HepG2 (cell line): ENCODE results near the gene WNT4. TPM values are rescaled to one million over a fixed set of nuclear protein-coding genes. Genes with fewer than 3 reads are reported as not detected.
A peak's percentile ranks its signal among the peaks of the same experiment; 100 is the strongest.

ENCODE experiments used
- CTCF ChIP-seq: sonication (generic); formaldehyde crosslinking; IDR thresholded peaks from 2 replicates; pipeline ENCODE4 v1.5.0; 2020; ENCODE audit warnings: mild to moderate bottlenecking, missing genetic modification reagents, moderate library complexity
- FOXA3 ChIP-seq: IDR thresholded peaks from 2 replicates; pipeline ENCODE4 v1.6.1; 2016; ENCODE audit warnings: missing genetic modification reagents, missing compliant biosample characterization
- GABPB1 ChIP-seq: IDR thresholded peaks from 2 replicates; pipeline ENCODE4 v1.6.1; 2016; ENCODE audit warnings: mild to moderate bottlenecking, missing genetic modification reagents, moderate library complexity, missing compliant biosample characterization
- KDM2A ChIP-seq: sonication (generic); formaldehyde crosslinking; IDR thresholded peaks from 2 replicates; pipeline ENCODE4 v1.4.0; 2020; ENCODE audit warnings: low read depth, missing genetic modification reagents, borderline replicate concordance
- LRRFIP1 ChIP-seq: sonication (generic); formaldehyde crosslinking; conservative IDR thresholded peaks from 2 replicates; pipeline ENCODE4 v1.4.0; 2020; ENCODE audit warnings: missing genetic modification reagents
- MAZ ChIP-seq, 2 experiments: sonication (generic) in 1 of 2; formaldehyde crosslinking in 1 of 2; IDR thresholded peaks; 2 replicates each; pipeline versions ENCODE4 v1.5.0 to v1.6.1; 2012 to 2020; ENCODE audit warnings: low read depth in 2 of 2, mild to moderate bottlenecking in 2 of 2, borderline replicate concordance in 1 of 2, improper control_type of control experiment in 1 of 2, low read length in 1 of 2, missing genetic modification reagents in 1 of 2, moderate library complexity in 1 of 2
- MEIS2 ChIP-seq: sonication (generic); formaldehyde crosslinking; IDR thresholded peaks from 2 replicates; pipeline ENCODE4 v1.9.0; 2021; ENCODE audit warnings: mild to moderate bottlenecking, missing genetic modification reagents
- NFKBIZ ChIP-seq: IDR thresholded peaks from 2 replicates; pipeline ENCODE4 v1.6.1; 2018; ENCODE audit warnings: missing genetic modification reagents, missing compliant biosample characterization
- PATZ1 ChIP-seq: sonication (generic); formaldehyde crosslinking; IDR thresholded peaks from 2 replicates; pipeline ENCODE4 v1.4.0; 2020; ENCODE audit warnings: missing genetic modification reagents
- REPIN1 ChIP-seq: sonication (generic); formaldehyde crosslinking; IDR thresholded peaks from 2 replicates; pipeline ENCODE4 v1.8.0; 2022; ENCODE audit warnings: missing genetic modification reagents, low read depth, mild to moderate bottlenecking, borderline replicate concordance
- SMAD3 ChIP-seq: sonication (generic); formaldehyde crosslinking; IDR thresholded peaks from 2 replicates; pipeline ENCODE4 v1.4.0; 2020; ENCODE audit warnings: missing genetic modification reagents
- SNAPC5 ChIP-seq: sonication (generic); formaldehyde crosslinking; IDR thresholded peaks from 2 replicates; pipeline ENCODE4 v1.8.1; 2023; ENCODE audit warnings: mild to moderate bottlenecking, missing genetic modification reagents, borderline replicate concordance
- ZBTB7B ChIP-seq: sonication (generic); formaldehyde crosslinking; IDR thresholded peaks from 2 replicates; pipeline ENCODE4 v1.4.0; 2020; ENCODE audit warnings: missing genetic modification reagents
- ZFP91 ChIP-seq: sonication (generic); formaldehyde crosslinking; IDR thresholded peaks from 2 replicates; pipeline ENCODE4 v1.9.0; 2022; ENCODE audit warnings: missing genetic modification reagents, mild to moderate bottlenecking, borderline replicate concordance
- ZNF564 ChIP-seq: sonication (generic); formaldehyde crosslinking; IDR thresholded peaks from 2 replicates; pipeline ENCODE4 v1.8.1; 2023; ENCODE audit warnings: mild to moderate bottlenecking, missing genetic modification reagents
- ZNF616 ChIP-seq: sonication (generic); formaldehyde crosslinking; IDR thresholded peaks from 2 replicates; pipeline ENCODE4 v1.5.0; 2020; ENCODE audit warnings: low read depth, mild to moderate bottlenecking, missing genetic modification reagents
- ZNF710 ChIP-seq: sonication (generic); formaldehyde crosslinking; IDR thresholded peaks from 2 replicates; pipeline ENCODE4 v1.5.0; 2020; ENCODE audit warnings: mild to moderate bottlenecking, missing genetic modification reagents, borderline replicate concordance
- polyA plus RNA-seq, 8 experiments: library from polyadenylated mRNA; depleted of rRNA in 3 of 8; stranded (reverse) in 7 of 8; unstranded in 1 of 8; fragments of >200 nt; fragmentation: Illumina TruSeq in 4 of 8; extraction: Trizol in 4 of 8; gene quantifications; 2 replicates each; pipeline versions ENCODE4 v1.2.1 to v1.2.3, GENCODE V29; 2011 to 2016; ENCODE audit warnings: low read depth in 4 of 8, missing spikeins in 1 of 8, mixed read lengths in 1 of 8; ENCODE audit not compliant: insufficient read depth in 1 of 8
- total RNA-seq, 5 experiments: library from RNA; depleted of rRNA; stranded (reverse); fragments of >200 nt; fragmentation: Illumina TruSeq; extraction: Trizol; gene quantifications; 2 replicates each; pipeline ENCODE4 v1.2.3, GENCODE V29; 2016; ENCODE audit warnings: low read depth in 1 of 5

Gene WNT4
- total and polyA plus RNA-seq, 2 of the 13 experiments (the other 11 are each of a cell fraction or from before 2014, with no cell fraction given), result not detected

- TF ChIP-seq GABPB1 (CRISPR knock-in tag) (peak; percentile 16; the same call in 1 of the 2 replicates), REPIN1 (0 out of 2 replicates have a peak, but pooled peaks have one; percentile 38), ZNF710 (peak; percentile 37; the same call in 1 of the 2 replicates), FOXA3 (CRISPR knock-in tag) (no peak), ZNF616 (CRISPR knock-in tag) (0 out of 2 replicates have a peak, but pooled peaks have one; percentile 27), ZBTB7B (CRISPR knock-in tag) (0 out of 2 replicates have a peak, but pooled peaks have one; percentile 33), PATZ1 (CRISPR knock-in tag) (peak; percentile 51), NFKBIZ (0 out of 2 replicates have a peak, but pooled peaks have one; percentile 32), MAZ (IDR thresholded peaks at IDR 0.05; ENCODE audit: borderline replicate concordance, low read depth, low read length) (no peak), MAZ (CRISPR knock-in tag; IDR thresholded peaks at IDR 0.05; ENCODE audit: low read depth) (0 out of 2 replicates have a peak, but pooled peaks have one; percentile 27), LRRFIP1 (CRISPR knock-in tag) (no peak), MEIS2 (CRISPR knock-in tag) (no peak), ZNF564 (no peak), ZFP91 (CRISPR knock-in tag) (peak; percentile 26; the same call in 1 of the 2 replicates), SNAPC5 (CRISPR knock-in tag) (no peak), SMAD3 (CRISPR knock-in tag) (no peak), CTCF (peak; percentile 97), KDM2A (peak; percentile 52; the same call in 1 of the 2 replicates)
Measured at GRCh38 chr1:22131875-22132486, 10.9 kb downstream of the WNT4 start (continued).
